Transverse colon (tissue), 4 donors: ENCODE measurements around the gene PTPRC. TPM values are rescaled to one million over a fixed set of nuclear protein-coding genes. Genes with fewer than 3 reads are reported as not detected.

Source experiments
- DNase-seq: peaks from one replicate; pipeline ENCODE4 v3.0.0-alpha.2; 2019
- H3K27ac ChIP-seq, 4 donors: fragments of 200-600 bp; sonication (generic); 2 replicates each; pipeline ENCODE4 v1.5.1; 2016 to 2018; ENCODE audit warnings: inconsistent platforms in 4 of 4
- H3K27me3 ChIP-seq: fragments of 200-600 bp; sonication (generic); 2 replicates; pipeline ENCODE4 v1.5.1; 2017; ENCODE audit warnings: inconsistent platforms
- H3K36me3 ChIP-seq, 4 donors: fragments of 200-600 bp; sonication (generic); 2 replicates each; pipeline ENCODE4 v1.5.1; 2017 to 2019; ENCODE audit warnings: inconsistent platforms in 4 of 4
- H3K4me1 ChIP-seq, 4 donors: fragments of 200-600 bp; sonication (generic); 2 replicates each; pipeline ENCODE4 v1.5.1; 2017 to 2020; ENCODE audit warnings: inconsistent platforms in 4 of 4
- H3K4me3 ChIP-seq, 4 donors: fragments of 200-600 bp; sonication (generic); 1 replicate in 1 of 4; 2 replicates in 3 of 4; pipeline versions ENCODE4 v1.5.1 to v1.6.1; 2017 to 2019; ENCODE audit warnings: inconsistent platforms in 4 of 4
- H3K9me3 ChIP-seq, 2 donors: fragments of 200-600 bp; sonication (generic); 2 replicates each; pipeline ENCODE4 v1.5.1; 2017 to 2019; ENCODE audit warnings: inconsistent platforms in 2 of 2
- CTCF ChIP-seq, 5 experiments: fragments of 200-600 bp in 3 of 5; fragments of 450-650 bp in 2 of 5; sonication (generic) in 3 of 5; IDR thresholded peaks; 1 replicate in 2 of 5; 2 replicates in 3 of 5; pipeline ENCODE4 v1.5.1; 2016 to 2017; ENCODE audit warnings: antibody characterized with exemption in 5 of 5, inconsistent platforms in 3 of 5, mild to moderate bottlenecking in 2 of 5, moderate library complexity in 1 of 5
- EP300 ChIP-seq: sonication (generic); formaldehyde crosslinking; IDR thresholded peaks from one replicate; pipeline ENCODE4 v1.6.1; 2017; ENCODE audit warnings: antibody characterized with exemption, low read depth
- POLR2A ChIP-seq: fragments of 450-650 bp; IDR thresholded peaks from one replicate; pipeline ENCODE4 v1.6.1; 2016; ENCODE audit warnings: antibody characterized with exemption, mild to moderate bottlenecking, moderate library complexity
- POLR2AphosphoS5 ChIP-seq, 3 donors: sonication (generic); formaldehyde crosslinking; IDR thresholded peaks; one replicate each; pipeline ENCODE4 v1.6.1; 2016; ENCODE audit warnings: antibody characterized with exemption in 3 of 3
- WGBS, 2 donors: methylation state at CpG; one replicate each; pipeline ENCODE4 v1.1.5; 2018; ENCODE audit warnings: low coverage in 1 of 2; 5-methylcytosine and 5-hydroxymethylcytosine counted together
- in situ Hi-C, 4 donors: fragments of 200-750 bp; cut with MboI; loops; one replicate each; pipeline versions ENCODE4 v1.15.0 to v1.15.1; 2017; ENCODE audit warnings: low sequenced_read_pairs in 3 of 4, low pct_ligation_motif_present in 1 of 4, low pct_unique_long_range_greater_than_20kb in 1 of 4
- intact Hi-C: fragments of 100-400 bp; cut with DNase I; formaldehyde crosslinking; loops from one replicate; pipeline ENCODE4 v1.15.1; 2023; ENCODE audit warnings: low total_unique reads
- total RNA-seq, 4 donors: library from RNA; depleted of rRNA; stranded (reverse); fragments of >200 nt; gene quantifications; one replicate each; pipeline ENCODE4 v1.1.0, GENCODE V29; 2016

Gene PTPRC
- 10 to 100 TPM in 3 of 4 donors, 1 to 10 TPM in 1; 6.4 to 50.7 (median 25.6) TPM for total RNA-seq

GRCh38 chr1:198638894-198639635, at the start of gene PTPRC:
TSS of gene PTPRC (plus strand) at chr1:198639040. CDS start at chr1:198639269, 229 bp downstream.
- TF ChIP-seq POLR2A (peak; percentile 78), POLR2AphosphoS5 (IDR thresholded peaks at IDR 0.05) (peak; percentile 40 to 82 (median 82)), CTCF (IDR thresholded peaks at IDR 0.05) (no peak)
- Histone ChIP-seq H3K36me3 (no peaks in the 10 kb centered on the region), H3K27ac (peak within 1 kb of the TSS; percentile 49 to 71 (median 63)), H3K4me3 (peak within 1 kb of the TSS in 3 of 4 donors; percentile 11 to 36 (median 13)), H3K9me3 (no peaks in the 10 kb centered on the region), H3K4me1 (no peaks in the 10 kb centered on the region), H3K27me3 (no peaks in the 10 kb centered on the region)
- intact Hi-C loops, result no loop called here
- DNase-seq, result no peak
- 44 to 58% methylated on average over 6 of the region's 6 CpGs for whole genome bisulfite sequencing, 2 donors
- in situ Hi-C loops, result no loop called here

- Histone ChIP-seq H3K27me3 (no peaks in the 10 kb centered on the region), H3K36me3 (no peaks in the 10 kb centered on the region), H3K4me3 (no peak overlapping the region), H3K4me1 (no peaks in the 10 kb centered on the region), H3K27ac (no peak overlapping the region), H3K9me3 (no peaks in the 10 kb centered on the region)
- TF ChIP-seq POLR2A (no peak), CTCF (IDR thresholded peaks at IDR 0.05) (no peak), POLR2AphosphoS5 (IDR thresholded peaks at IDR 0.05) (no peak), EP300 (no peak)
- no peak for DNase-seq
- intact Hi-C loops, result no loop called here
- in situ Hi-C loops, result no loop called here
These were observed 48.4 kb upstream of the PTPRC start for GRCh38 chr1:198590454-198590853.

- H3K4me3 ChIP-seq, result no peak overlapping the region
- no peaks in the 10 kb centered on the region for H3K36me3 ChIP-seq
- 79 to 89% methylated on average over 2 of the region's 2 CpGs for WGBS, 2 donors
- DNase-seq, result no peak
- no peaks in the 10 kb centered on the region for H3K27me3 ChIP-seq
- TF ChIP-seq CTCF (IDR thresholded peaks at IDR 0.05) (no peak), POLR2AphosphoS5 (IDR thresholded peaks at IDR 0.05) (no peak), POLR2A (no peak), EP300 (no peak)
- intact Hi-C loops (no loop called here), in situ Hi-C loops (no loop called here)
- H3K4me1 ChIP-seq, result no peaks in the 10 kb centered on the region
- no peaks in the 10 kb centered on the region for H3K9me3 ChIP-seq
- no peak overlapping the region for H3K27ac ChIP-seq
These were observed 43.1 kb upstream of the PTPRC start for GRCh38 chr1:198595765-198596164.

- H3K27ac ChIP-seq, result no peak overlapping the region
- H3K27me3 ChIP-seq, result no peaks in the 10 kb centered on the region
- no peaks in the 10 kb centered on the region for H3K4me1 ChIP-seq
- no peaks in the 10 kb centered on the region for H3K36me3 ChIP-seq
- TF ChIP-seq EP300 (no peak), CTCF (IDR thresholded peaks at IDR 0.05) (no peak)
- in situ Hi-C loops, result no loop called here
- no peak for DNase-seq
- intact Hi-C loops, result no loop called here
- 81 to 94% methylated on average over 7 of the region's 7 CpGs for WGBS, 2 donors
- H3K9me3 ChIP-seq, result no peaks in the 10 kb centered on the region
- H3K4me3 ChIP-seq, result no peak overlapping the region
These were observed 41.0 kb upstream of the PTPRC start for GRCh38 chr1:198597690-198598430.
